Measurements from ENCODE around the gene TNS2. TPM values are rescaled to one million over a fixed set of nuclear protein-coding genes. Genes with fewer than 3 reads are reported as not detected.

The TNS2 gene
- total RNA-seq, 1 experiment from 2014 or later, result 15.9 TPM

DNA sequence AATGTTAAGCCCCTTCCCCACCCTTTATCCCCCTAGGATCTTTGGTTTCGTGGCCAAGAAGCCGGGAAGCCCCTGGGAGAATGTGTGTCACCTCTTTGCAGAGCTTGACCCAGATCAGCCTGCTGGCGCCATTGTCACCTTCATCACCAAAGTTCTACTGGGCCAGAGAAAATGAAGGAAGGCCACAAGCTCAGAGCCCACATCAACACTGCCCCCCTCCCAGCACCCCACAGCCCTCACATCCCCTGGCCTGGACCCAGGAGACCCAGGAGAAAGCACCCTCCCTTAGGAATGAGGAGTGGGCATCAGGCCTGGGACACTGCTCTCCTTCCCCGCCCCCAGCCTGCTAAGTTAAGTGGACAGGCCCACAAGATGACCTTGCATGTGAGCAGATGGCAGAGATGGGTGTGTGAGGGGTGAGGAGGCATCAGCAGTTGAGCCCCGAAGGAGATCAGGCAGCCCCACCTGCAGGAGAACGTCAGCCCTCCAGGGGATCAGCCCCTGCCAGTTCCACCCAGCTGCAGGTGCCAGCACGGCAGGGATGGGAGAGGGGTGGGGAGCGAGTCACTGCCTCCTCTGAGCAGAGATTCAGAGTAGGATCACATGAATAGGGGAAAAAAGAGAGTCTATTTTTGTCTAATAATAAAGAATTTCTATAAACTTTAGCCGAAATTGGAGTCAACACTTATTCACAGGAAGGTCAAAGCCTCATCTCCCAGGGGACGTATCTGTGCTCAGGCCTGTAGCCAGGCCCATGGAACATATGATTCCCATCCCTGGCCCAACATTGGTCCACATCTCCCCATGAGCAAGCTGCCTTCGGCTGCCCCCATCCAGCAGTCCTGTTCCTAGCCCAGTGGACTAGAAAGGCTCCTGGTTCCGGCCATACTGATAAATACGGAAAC, 14.1 kb downstream of the TNS2 start:
- in situ Hi-C loops (cut with HindIII; ENCODE audit: low pct_unique_long_range_greater_than_20kb, low sequenced_read_pairs), result no loop called here

DNA sequence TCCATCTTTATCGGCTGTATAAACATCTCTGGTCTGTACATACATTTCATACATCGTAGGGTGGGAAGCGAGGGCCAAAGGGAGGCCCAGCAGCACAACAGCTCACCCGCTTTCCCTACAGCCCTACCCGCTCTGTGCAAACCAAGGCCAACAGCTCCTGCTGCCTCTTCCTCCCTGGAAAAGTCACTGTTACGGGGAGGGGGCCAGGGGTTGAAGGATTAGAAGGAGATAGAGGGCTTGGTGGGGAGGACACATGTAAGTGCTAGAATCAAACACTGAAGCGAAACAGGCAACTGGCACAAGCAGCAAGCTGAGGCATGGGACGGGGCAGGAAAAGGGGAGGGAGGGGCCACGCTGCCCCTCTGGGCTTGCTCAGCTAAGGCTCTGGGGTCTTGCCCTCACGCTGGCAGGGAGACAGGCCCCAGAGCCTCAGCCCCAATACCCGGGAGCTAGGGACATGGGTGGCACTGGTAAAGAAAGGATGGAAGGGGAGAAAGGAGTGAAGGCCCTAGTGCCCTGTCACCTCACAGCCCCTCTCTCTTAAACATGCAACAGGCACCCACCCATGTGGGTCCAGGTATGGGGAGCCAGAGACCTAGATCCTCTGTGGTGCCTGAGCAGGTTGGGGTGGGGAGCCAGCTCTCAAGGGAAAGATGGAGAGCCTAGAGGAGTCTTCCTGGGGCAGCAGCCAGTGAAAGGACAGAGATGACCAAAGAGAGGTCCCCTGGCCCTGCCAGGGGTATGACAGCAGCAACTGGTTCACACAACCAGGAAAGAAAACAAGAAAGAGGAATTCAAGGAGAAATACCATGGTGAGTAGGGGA, 15.0 kb downstream of the TNS2 start:
- no peak for DNase-seq (ENCODE audit: low read depth, low spot score)
- in situ Hi-C loops (cut with HindIII; ENCODE audit: low pct_unique_long_range_greater_than_20kb, low sequenced_read_pairs), result no loop called here

More for the DNA sequence above, 14.1 kb downstream of the TNS2 start:
- no peak for DNase-seq (ENCODE audit: low read depth, low spot score)

DNA sequence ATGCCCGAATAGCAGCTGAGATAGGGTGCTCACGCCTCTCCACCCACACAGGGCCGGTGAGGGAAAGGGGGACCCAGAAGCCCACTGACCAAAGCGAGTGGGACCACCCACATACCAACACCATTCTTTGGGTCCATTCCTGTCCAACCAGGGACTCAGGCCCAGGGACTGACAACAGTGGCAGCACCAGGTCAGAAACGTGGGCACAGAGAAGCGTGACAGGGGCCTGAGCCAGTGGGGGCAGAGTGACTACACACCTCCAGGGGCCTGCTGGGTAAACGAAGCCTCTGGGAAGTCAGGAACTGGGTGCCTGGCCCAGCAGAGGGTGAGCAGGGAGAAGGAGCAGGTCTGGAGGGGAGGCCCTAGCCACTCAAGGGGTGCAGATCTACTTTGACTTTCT, 15.6 kb downstream of the TNS2 start:
- DNase-seq (ENCODE audit: low read depth, low spot score), result no peak
- in situ Hi-C loops (cut with HindIII; ENCODE audit: low pct_unique_long_range_greater_than_20kb, low sequenced_read_pairs), result no loop called here

DNA sequence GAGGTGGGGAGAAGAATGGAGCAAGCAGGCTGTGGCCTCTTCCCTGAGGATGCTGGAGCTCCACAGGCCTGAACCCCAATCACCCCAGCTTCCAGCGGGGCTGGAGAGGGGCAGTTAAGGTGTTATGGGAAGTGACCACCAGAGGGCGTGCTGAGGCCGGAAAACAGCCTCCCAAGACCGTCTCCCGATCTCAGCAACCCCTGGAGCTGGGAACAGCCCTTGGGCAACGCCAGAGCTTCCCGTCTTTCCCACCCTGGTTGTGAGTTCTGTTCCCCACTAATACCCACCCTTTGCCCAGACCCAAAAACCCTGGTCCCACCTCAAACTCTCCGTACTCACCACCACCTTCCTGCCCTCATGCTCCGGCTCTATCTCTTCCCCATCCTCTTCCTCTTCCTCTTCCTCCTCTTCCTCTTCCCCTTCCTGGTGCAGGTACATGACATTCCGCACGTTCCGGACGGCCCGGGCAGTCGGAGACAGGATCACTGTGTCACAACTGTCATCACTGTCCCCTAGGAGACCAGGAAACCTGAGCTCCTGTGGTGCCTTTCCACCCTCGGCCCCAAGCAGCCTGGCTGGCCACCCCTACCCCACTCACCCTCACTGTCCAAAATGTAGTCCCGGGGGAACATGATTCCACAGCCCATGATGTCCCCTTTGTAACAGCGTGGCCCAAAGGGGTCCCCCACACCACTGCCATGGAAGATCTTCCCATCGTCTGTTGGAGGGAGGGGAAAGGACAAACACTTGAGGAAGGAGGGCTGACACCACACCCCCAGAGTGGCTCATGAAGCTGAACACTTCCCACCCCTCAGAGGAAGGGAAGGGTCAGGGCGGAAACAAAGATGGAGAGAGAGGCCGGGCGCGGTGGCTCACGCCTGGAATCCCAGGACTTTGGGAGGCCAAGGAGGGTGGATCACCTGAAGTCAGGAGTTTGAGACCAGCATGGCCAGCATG, 16.4 kb downstream of the TNS2 start:
- in situ Hi-C loops (cut with HindIII; ENCODE audit: low pct_unique_long_range_greater_than_20kb, low sequenced_read_pairs), result no loop called here
- DNase-seq (ENCODE audit: low read depth, low spot score), result peak; percentile 75

DNA sequence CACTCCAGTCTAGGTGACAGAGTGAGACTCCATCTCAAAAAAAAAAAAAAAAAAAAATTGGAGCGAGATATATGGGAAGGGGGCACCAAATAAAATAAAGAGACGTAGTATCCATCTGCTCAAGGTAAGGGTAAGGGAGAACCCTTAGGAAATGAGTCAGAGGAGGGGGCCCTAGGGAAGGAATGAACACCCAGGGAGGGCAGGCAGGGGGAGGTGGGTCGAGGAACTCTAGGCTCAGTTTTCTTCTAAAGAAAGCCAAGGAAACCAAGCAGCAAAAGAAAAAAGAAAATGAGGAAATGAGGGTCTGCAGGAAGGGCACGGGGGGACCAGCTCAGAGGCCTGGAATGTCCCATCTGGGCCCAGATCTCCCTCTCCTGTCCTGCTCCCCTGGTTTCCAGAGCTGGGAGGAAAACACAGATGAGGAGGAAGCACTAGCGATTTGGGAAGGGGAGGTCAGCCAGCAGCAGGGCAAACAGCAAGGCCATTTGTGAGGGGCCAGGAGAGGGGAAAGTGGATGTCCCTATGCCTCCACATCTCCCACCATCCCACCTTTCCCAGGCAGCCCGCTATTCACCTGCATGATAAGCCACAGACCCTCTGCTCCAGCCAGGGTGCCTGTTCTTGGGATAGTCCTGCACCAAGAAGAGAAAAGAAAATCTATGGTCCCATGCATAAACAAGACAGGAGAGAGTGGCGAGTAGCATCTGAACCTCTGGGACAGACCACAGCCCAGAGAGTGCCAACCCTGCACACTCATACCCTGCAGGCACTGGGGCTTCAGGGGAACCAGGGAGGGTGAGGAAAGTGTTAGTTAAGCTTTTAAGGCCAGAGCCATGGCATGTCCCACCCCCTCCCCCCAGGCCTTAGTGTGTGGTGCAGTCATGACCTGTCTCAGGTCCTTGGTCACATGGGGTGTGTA, 17.5 kb downstream of the TNS2 start:
- DNase-seq (ENCODE audit: low read depth, low spot score), result no peak
- in situ Hi-C loops (cut with HindIII; ENCODE audit: low pct_unique_long_range_greater_than_20kb, low sequenced_read_pairs), result no loop called here

DNA sequence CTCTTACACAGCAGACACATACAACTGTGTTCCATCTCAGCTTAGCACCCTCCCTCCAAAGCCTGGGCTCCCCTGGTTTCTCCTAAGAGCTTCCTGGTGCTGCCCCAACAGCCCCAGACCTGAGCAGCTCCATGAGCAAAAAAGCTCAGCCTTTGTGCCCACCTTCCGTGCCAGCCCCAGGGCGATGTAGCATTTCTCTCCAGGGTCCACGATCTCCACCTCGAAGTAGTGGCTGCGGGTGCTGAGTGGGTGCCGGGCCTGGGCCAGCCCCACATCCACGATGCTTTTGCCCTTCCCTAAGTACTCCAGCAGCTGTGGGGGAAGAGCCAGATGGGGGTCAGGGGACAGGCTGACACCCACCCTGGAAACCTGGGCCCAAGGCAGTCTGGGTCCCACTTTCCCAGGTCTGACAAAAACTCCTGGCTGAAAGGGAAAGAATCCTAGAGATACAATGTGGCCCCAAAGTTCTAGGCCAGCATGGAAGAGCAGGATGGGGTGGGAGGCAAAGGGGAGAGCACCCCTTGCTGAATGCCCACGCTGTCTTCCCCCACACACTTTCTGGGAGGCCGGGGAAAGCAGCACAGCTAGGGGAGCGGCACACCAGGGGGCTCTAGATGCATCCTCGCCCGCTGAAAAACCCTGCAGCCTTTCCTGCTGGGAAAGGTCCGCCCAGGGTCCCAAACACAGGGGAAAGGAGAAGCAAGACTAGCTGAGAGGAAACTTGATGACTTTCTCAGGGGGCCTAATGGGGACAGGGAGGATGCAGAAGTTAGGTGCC, 18.3 kb downstream of the TNS2 start:
- no peak for DNase-seq (ENCODE audit: low read depth, low spot score)
- in situ Hi-C loops (cut with HindIII; ENCODE audit: low pct_unique_long_range_greater_than_20kb, low sequenced_read_pairs), result no loop called here

DNA sequence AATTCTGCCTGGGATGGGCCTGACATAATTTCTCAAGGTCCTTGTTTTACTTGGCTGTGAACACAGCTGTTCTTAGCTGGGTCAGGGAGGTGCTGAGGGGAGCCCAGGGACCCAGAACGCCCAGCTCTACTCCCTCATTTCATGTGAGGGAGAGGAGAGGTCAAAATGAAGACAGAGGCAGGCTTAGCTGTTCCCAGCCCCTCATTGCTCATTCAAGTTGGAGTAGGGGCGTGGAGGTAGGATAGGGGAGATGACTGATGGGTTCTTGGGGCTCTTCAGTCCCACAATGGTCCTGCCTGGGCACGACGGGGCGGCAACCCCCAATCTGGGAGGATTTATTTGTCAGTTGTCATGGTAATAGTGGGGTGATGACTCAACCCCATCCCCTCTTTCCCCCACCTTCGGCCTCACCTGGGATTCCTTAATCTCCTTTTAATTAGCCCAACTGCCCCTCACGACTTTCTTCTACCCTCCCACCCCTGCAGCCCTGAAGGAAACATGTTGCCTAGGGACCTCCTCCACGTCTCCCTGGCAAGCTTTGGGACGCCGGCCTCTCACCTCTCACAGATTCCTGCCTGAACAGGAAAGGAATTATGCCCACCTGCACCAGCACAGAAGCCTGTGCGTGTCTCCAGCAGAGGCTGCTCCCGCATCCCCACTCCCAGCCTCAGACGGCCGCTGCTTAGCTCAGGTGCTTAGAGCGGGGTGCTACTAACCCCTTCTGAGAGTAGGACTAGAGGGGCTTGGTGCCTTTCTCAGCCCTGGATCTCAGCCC, 19.1 kb downstream of the TNS2 start:
- DNase-seq (ENCODE audit: low read depth, low spot score), result no peak
- in situ Hi-C loops (cut with HindIII; ENCODE audit: low pct_unique_long_range_greater_than_20kb, low sequenced_read_pairs), result no loop called here

DNA sequence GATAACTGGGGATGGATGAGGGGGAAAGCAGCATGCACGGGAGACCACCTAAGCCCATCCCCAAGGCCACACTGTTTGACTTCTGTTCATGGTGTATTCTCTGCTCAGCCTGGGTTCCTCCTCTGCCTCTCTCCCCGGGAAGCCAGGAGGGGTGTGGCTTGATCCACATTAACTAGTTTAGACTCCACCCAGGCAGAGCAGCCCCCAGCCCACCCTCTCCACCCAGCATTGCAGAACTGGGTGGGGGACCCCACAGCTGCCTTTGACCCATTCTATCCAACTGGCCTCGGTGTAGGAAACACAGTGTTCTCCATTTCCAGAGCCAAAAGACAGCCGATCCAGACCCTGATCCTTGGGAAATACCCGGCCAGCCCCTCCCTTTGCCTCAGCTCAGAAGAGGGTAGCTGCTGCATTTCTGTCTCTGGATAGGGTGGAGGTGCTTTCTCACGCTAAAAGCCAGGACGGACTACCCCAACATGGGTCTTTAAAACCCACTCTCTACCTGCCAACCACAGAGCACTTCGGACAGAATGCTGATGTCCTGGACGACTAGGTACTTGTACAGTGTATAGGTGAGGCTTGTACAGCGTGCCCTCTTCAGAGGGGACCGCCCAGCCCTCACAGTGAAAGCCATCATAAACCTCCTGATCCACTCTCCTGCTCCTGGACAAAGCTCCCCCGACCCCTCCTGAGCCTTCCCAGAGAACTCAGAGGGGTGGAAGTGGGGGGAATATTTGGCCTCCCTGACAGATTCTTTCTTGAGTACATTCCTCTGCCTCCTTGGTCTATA, 20.0 kb downstream of the TNS2 start:
- DNase-seq (ENCODE audit: low read depth, low spot score), result no peak
- in situ Hi-C loops (cut with HindIII; ENCODE audit: low pct_unique_long_range_greater_than_20kb, low sequenced_read_pairs), result no loop called here

DNA sequence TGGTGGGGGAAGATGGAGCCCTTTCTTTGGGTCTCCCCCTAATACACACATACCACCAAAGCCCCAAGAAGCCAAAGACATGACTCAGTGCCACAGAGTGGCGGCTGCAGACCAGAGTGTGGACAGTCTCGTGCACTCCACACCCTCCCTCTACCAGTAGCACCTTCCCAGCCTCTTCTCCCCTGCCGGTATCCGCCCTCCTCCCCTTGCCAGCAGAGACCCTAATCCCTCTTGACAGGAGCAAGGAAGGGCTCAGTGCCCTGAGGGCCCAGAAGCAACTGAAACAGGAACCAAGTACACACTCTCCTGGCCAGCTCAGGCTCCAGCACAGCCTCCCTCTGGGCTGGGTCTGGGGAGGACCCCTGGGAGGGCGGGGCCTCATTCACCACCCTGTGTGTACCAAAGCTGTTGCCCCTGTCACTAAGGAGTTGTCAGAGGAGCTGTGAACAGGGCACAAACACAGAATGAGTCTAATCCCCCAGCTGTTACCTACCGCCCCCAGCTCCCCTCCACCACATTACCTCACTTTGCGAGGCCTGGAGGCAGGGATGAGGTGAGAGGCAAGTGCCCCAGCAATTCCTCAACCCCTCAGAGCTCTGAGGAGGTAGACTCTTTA, 21.1 kb downstream of the TNS2 start:
- in situ Hi-C loops (cut with HindIII; ENCODE audit: low pct_unique_long_range_greater_than_20kb, low sequenced_read_pairs), result no loop called here
- no peak for DNase-seq (ENCODE audit: low read depth, low spot score)

DNA sequence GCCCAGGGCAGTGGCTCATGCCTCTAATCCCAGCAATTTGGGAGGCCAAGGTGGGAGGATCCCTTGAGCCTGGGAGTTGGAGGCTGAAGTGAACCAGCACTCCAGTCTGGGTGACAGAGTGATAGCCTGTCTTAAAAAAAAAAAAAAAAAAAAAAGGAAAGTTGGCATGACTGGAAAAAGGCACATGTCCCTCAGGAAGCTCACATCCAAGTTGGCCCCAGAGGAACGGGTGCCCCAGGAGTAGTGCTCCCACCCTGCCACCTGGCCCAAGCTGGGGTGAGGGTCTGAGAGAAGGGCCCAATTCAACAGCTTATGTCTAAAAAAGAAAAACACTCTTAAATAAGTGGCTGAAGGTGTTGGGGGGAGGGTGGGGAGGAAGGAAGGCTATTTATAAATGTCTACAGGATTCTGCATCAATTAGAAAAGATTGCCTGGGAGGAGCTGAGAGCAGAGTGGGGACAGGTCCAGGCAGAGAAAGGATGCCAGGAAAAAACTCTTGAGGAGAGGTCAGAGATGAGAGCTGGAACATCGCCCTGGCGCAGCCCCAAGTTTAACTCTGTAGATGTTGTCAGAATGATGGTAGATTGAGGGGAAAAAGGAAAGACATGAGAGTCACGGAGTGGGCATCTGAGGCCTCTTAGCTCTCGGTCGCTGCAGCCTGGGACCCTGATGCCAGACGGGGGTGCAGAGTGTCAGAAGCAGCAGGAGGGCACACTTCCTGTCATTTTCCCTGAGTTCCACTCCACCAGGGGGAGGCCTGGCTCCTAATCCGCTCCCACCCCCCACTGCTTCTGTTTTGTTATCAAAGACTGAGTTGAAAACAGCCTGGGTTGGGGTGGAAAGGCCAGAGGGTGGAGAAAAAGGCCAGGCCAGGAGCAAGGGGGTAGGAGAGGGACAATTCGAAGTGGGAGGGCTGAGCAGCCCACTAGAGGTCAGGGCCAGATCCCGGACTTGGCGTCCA, 22.0 kb downstream of the TNS2 start:
- DNase-seq (ENCODE audit: low read depth, low spot score), result no peak
- in situ Hi-C loops (cut with HindIII; ENCODE audit: low pct_unique_long_range_greater_than_20kb, low sequenced_read_pairs), result no loop called here

DNA sequence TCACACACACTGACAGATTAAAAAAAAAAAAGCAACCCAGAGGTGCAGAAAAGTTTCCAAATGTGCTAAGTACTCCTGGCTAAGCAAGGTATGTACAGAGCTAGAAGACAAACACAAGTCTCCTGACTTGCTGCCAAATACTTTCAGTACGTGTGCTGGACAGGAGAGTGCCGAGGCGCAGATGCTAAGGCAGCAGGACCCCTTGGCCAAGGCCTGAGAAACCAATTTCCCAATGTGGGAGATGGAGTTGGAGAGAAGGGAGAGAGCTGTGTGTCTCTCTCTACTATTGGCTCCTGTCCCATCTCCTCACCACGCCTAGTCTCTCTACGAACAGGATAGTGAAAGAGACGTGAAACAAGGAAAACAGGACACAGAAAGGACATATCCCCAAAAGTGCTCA, 24.0 kb downstream of the TNS2 start:
- in situ Hi-C loops (cut with HindIII; ENCODE audit: low pct_unique_long_range_greater_than_20kb, low sequenced_read_pairs), result no loop called here
- no peak for DNase-seq (ENCODE audit: low read depth, low spot score)

DNA sequence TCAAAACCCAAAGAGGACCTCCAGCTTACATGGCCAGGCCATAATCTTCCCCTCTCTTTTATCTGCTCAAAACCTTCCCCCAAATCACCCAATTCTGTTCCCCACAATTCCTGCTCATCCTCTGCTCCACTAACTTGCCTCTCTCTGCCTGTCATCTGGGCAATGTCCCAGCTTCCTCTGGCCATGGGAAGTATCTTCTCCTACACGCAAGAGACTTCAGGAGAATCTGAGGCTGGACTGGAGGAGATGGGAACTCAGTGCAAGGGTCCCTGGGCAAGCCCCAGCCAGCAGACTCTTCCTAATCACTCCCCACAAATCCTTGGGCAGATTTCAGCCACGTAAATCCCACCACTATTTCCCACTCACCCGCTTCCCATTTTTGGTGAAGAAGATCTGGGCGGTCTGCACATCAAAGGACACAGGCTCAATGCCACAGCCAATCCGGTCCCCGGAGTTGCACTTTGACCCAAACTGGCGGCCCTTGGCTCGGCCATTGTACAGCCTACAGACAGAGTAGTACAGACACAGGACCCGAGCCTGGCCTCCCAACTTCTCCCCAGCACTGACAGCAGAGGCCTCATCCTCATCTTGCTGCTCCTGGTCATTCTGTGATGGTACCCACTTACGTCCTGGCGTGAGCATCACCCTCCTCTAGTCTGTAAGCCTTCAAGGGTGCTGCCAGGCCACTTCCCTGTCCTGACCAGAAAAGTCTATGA, 24.6 kb downstream of the TNS2 start:
- DNase-seq (ENCODE audit: low read depth, low spot score), result no peak
- in situ Hi-C loops (cut with HindIII; ENCODE audit: low pct_unique_long_range_greater_than_20kb, low sequenced_read_pairs), result no loop called here

DNA sequence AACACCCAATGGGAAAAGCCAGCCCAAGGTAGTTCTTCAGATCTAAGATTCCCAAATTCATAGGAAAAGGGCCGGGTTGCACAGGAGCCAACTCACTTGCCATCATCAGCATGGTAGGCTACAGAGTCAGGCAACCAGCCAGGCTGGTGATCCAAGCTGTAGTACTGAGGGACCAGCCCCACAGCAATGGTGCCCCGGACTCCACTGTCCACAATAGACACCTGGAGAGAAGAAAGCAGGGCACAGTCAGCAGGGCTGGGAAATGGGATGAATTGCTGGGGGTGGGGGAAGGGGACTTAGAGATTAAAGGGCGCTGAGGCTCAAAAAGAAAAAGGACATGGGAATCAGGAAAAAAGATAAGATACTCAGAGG, 25.1 kb downstream of the TNS2 start:
- DNase-seq (ENCODE audit: low read depth, low spot score), result no peak
- in situ Hi-C loops (cut with HindIII; ENCODE audit: low pct_unique_long_range_greater_than_20kb, low sequenced_read_pairs), result no loop called here

Data from SK-MEL-5 (cell line).